Stimulated activated CD8-positive, alpha-beta memory T cell treated with anti-CD3 and anti-CD28 coated beads, Interleukin-12 subunit alpha, Interleukin-12 subunit beta, amount 100 ng/mL, for 24 hours (primary cell): ENCODE results near the gene BORCS6.
A peak's percentile ranks its signal among the peaks of the same experiment; 100 is the strongest.

Experiments used
- DNase-seq: peaks from one replicate; pipeline ENCODE4 v3.0.0-alpha.2; 2020; ENCODE audit errors: extremely low read depth

The BORCS6 gene

DNA sequence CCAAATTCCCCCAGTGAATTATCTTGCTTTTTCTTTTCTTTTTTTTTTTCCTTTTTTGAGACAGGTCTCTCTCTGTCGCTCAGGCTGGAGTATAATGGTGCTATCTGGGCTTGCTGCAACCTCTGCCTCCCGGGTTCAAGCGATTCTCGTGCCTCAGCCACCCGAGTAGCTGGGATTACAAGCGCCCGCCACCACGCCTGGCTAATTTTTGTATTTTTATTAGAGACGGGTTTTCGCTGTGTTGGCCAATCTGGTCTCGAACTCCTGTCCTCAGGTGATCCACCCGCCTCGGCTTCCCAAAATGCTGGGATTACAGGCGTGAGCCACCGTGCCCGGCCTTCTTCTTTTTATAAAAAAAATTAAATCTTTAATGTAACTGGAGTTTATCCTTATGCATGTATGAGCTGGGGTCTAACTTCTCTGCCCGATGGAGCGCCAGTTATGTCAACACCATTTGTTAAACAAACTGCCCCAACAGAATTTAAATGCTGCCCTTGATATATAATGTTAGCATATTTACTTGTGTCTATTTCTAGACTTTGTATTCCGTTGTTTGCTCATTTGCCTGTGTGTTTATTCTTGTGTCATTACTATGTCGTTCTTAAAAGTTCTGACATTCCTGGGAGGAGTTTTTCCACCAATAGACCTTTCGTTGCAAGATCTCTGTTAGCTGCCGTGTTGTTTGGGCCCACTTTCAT is 20.9 kb upstream of the BORCS6 start:
- DNase-seq: no peak

DNA sequence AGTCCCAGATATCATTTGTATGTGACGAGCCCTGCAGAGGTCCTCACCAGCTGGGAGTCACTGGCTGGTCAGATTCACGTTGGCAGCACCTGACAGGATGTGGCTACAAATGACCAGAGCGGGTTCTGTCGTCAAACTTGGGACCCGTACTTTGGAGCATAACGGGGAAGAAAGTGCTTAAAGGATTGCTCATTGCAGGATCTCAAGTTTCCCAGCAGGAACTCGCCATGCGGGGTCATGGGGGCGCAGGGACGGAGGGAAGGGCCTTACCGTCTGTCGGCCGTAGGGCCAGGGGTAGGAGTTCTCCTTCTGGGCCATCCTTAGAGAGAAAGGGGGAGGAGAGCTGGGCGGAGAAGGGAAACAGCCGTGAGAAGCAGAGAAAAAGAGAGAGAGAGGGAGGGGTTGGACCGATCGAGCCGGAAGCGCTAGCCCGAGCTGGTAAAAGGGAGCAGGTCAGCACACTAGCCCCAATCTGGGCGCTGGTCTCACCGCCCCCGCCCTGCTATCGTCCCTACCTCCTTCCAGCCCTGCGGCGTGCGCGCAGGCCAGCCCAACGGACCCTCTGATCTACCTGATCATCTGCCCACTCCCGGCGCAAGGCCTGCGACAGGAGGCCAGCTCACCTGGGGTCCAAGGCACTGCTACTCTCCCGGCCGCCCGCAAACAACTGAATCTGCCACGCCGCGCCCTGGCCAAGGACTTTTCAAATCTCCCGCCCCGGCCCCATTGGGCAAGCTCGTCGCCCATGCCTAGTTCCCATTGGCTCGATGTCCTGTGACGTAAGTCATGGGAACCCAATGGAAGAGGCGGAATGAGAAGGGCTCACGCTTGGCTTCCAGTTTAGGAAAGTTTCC is 20.2 kb upstream of the BORCS6 start, which contains the start of gene AURKB:
Gene AURKB, minus strand, starts transcription at position 669 of the 854 bp plus-strand sequence. Its CDS starts 351 bp downstream, at position 318.
- peak; percentile 84 for DNase-seq

DNA sequence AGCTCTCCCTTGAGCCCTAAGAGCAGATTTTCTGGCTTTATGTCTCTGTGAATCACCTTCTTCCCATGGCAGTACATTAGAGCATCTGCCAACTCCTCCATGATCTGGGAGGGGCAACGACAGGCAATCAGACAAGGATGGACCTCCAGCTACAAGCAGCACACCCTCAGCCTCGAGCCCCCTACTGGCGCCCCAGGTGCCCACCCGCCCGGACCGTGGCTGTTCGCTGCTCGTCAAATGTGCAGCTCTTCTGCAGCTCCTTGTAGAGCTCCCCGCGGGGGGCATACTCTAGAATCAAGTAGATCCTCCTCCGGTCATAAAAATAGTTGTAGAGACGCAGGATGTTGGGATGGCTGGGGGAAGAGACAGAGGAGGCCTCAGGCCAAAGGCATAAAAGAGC is 16.6 kb upstream of the BORCS6 start:
- no peak for DNase-seq

DNA sequence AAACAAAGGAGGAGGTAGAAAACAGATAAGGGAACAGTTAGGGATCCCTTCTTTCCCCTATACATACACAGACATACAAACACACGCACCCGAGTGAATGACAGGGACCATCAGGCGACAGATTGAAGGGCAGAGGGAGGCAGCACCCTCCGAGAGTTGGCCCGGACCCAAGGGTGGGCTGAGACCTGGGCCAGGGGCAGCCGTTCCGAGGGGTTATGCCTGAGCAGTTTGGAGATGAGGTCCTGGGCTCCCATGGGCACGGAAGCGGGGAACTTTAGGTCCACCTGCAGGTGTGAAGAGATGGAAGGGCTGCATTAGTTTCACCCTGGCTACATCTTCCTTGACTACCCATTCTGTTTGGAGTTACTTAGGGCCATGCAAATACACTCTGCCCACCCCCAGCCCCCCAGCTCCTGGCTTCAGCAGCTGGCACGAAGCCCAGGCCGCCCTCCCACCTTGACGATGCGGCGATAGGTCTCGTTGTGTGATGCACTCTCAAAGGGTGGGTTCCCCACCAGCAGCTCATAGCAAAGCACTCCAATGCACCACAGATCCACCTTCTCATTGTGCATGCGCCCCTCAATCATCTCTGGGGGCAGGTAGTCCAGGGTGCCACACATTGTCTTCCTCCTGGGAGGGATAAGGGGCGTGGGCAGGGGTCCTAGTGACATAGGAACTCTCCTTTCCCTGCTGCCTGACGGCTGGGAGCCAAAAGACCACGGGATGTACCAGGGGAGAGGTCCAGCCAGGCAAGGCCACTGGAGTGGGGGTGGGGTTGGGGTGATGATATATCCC is 15.0 kb upstream of the BORCS6 start:
- DNase-seq: no peak

DNA sequence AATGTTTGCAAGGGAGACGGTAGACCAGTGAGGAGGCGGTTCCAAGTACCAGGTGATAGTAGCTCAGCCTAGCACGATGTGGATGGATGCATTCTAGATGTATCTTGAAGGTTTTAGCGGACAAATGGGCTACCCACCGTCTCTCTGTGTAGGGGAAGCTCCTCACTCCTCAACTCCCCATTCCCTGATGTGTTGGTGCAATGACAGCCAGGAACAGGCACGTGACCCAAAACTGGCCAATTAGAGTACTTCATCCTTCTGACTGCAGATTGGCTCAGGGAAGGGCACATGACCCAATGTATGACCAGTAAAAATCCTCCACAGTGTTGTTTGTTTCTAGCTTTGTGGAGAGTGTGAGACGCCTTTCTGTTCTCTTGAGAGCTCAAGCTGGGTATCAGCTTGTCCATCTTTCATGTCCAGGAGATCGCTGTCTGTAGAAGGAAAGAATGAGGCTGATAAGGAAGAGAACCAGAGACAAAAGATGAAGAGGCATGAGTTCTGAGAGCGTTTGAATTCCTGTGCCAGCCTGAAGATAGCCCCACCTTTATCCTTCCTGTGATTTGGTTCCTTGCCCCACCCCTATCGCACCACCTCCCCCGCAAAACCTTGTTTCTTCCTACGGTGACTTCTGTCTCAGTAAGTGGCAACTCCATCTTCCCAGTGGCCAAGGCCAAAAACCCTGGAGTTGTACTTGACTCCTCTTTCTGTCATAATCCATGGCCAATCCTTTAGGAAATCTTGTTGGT is 2.3 kb upstream of the BORCS6 start:
- no peak for DNase-seq

DNA sequence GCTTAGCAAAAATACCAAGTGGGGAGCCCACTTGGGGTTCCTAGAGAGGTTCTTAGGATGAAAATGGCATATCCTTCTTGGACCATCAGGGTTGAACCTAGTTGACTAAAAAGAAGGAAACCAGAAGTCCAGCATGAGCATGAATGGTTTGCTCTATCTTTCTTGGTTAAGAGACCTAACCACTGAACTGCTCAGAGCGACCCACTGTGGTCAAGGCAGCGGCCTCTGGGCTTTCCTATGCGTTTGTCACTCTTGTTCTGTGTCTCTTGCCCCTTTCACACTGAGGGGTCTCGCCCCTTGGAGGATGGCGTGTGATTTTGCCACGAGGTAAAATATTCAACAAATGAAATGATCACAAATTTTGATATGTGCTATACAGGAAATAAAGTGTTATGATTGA is 526 bp upstream of the BORCS6 start:
- no peak for DNase-seq

DNA sequence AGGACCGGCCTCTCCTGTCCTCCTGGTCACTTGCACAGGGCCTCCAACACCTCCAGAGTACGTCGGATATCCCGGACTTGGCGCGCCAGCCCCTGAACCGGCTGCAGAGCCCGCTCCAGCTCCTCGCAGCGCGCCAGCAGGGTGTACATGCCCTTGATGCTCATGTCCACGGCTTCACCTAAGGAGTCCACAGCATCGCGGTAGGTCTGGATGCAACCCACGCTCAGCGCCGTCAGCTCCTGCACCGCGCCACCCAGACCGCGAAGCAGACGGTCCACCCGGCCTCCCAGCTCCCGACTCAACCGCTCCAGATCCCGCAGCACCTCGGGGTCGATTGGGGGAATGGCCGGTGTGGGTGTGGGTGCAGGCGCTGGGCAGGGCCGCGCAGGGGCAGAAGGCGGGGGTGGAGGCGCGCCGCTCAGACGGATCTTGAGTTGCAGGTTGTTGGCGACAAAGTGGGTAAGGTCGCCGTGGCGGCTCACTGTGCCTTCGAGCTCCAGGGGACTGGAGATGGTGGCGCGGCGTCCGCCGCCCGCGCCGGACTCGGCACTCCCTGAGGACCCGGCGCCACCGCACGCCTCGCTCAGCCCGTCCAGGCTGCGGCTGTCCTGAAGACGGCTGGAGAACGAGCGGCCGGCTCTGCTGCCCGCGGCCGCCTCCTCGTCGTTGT is 804 bp downstream of the BORCS6 start:
- DNase-seq: no peak

DNA sequence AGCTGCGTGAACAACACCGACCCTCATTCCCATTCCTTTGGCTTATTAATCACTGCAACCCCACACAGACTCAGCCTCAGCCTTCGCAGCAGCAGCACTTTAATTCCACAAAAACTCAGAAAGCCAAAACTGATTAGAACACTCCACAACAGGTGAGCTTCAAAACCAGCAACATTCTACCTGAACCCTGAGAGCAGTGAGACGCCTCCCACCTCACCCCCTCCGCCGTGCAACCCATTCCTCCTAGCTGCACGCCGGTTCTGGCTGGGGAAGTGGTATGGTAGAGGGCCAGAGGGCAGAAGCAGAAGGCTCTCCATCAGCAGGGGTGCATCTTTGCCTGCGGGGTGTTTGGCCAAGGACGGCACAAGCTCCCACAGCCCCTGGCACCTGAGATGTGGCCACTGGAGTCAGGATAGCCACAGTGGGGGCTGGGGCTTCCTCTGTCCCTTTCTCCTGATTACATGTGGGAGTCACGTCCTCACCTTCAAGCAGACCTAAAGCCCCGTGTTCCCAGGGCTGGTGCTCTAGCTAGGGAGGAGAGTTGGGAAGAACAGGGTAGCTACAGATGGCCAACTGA is 1.6 kb downstream of the BORCS6 start:
- no peak for DNase-seq

DNA sequence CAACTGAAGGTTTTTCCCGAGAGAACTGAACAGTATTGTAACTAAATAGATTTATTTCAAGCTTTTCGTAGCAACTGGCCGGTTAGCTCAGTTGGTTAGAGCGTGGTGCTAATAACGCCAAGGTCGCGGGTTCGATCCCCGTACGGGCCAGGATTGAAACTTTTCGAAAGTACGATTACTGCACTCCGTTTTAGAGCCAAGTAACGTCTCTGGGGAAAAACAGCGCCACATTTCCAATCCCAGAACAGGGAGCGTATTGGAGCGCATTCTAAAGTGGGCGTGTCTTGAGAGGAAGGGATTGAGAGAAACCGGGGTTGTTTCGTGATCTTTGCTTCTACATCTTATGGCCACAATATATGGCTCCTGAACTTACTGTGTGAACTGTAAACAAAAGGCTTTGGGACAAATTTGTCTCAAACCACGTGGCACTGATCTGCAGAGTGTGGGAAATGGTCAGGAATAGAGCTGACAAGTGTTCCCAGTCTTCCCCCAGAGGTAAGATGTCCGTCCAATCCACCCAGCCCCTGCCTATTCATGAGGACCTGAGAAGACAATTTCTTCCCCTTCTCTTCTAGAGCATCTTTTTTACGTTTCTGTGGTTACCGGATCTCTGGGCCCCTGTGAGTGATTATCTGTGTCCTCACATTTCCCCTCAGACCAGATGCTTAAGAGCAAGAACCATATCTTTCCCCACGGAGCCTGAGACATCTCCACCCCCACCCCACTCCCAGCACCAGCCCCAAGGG is 2.3 kb downstream of the BORCS6 start:
- peak; percentile 69 for DNase-seq

DNA sequence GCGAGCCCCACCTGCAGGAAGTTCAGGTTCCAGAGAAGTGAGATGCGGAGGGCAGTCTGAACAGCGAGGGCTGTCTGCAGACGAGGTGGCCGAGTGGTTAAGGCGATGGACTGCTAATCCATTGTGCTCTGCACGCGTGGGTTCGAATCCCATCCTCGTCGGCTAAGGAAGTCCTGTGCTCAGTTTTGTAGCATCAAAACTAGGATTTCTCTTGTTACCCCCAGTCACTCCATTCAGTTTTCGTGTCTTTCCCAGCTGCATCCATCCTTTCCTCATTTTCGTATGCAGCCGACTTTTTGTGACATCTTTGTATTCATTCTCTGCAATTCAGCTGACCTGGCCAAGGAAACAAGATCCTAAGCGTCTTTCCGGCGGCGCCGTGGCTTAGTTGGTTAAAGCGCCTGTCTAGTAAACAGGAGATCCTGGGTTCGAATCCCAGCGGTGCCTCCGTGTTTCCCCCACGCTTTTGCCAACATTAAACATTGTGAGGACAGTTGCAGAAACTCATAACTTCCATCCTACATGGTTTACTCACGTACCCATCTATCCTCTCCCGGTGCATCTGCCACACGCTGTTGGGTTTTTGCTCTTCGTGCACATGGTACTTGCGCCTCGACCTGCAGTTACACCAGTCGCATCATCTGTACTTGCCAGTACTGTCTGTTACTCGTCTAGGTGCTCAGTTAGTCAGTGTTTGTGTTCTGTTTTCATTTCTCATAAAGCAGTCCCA is 3.0 kb downstream of the BORCS6 start:
- DNase-seq: peak; percentile 75

DNA sequence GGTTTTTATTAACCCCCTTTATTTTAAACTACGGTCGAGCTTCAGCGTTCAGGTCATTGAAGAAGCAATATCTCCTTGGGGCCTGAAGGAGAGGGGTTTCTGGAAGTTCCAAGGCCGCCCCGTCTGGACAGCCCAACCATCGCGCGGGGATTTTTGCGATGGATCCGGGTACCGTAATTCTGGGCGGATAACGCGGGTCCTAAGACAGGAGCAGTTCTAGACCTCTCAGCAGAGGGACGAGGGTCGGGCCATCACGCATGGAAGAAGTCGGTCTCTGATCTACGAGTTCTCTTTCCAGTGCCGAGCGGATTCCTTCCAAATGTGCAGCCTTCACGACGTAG is 3.6 kb downstream of the BORCS6 start:
- DNase-seq: no peak

DNA sequence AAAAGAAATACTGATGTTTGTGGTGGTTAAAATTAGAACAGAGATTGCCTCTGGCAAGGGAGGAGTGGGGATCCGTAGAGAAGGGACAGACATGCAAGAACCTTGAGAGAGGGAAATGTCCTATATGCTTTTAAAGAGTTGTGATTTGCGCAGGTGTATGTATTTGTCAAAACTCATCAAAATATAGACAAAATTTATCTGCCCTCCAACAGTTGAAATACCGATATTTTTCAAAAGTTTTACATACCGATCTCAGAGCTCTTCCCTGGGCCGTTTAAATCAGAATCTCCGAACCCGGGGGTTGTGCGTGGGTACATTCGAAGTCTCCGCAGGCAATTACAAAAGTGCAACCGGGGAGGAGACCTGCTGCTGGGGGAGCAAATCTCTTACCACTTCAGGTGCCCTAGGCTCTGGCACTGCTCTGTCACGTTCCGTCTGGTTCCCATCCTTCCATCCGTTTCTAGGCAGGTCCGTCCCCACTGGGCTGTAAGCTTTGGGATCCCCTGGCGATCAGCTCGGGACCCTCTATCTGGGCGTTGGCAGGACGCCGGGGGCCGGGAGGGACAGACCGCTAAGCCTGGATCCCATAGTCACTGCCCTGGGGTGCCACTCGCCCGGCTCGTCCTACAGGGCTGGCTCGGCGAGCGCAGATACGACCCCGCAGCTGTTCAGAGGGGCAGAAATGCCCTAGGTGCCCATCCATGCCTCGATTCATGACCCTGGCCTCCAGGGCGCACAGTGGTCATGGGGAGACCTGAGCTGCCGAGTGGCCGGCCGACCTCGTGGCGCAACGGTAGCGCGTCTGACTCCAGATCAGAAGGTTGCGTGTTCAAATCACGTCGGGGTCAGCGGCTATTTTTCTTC is 4.2 kb downstream of the BORCS6 start:
- peak; percentile 75 for DNase-seq

DNA sequence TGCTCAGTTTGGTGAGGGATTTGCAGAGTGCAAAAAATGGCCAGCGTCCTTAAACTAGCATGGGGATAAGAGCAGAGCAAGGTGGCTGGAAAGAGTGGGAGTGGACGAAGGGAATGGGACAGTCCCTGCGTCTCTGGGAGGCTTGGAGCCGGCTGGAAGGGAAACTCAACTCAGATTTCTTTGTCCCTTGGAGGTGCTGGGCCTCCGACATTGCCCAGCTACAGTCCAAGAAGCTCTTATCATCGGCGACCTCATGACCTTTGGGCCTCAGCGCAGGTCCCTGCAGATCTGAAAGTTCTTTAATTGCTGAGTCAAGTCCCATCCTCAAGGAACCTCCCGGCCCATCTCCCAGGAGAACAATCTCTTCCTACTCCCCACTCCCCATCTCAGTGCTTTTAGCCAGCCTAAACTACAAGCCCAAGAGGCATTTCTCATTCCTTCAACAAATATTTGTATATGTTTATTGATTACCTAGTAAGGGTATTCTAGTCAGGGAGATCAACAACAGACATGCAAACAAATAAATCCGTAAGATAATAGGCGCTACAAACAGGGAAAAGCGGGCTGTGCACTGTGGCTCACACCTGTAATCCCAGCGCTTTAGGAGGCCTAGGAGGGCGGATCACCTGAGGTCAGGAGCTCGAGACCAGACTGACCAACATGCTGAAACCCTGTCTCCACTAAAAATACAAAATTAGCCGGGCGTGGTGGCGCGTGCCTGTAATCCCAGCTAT is 12.8 kb downstream of the BORCS6 start:
- DNase-seq: no peak

DNA sequence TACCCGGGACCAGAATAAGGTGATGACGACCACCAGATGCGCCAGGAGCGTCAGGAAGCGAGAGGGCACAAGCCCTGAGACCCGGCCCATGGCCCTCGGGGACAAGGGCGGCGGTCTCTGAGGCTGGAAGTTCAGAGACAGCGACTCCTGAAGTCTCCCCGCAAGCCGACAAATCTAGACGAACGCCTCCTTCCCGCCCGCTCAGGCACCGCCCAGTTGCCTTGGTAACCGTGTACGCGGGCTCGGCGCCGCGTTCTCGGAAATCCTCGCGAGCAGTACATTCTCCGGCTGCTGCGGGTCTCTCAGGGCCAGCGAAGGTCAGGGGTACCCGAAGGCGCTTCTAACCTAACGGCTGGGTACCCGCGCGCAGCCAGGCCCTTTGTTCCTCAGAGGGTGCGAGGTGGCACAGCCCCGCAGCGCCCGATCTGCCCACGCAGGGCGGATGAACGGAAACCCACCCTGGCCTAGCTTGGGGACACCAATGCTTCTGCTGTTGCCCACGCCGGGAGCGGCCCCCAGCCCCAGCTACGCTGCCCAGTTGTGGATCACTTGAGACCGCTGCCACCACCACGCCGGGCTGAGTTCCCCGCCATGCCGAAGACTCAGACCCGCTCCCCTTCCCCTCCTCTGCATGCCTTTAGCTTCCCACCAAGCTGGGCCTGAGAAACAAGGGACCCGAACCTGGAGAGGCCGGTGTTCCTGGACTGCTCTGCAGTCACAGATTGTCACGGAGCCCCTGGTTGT is 13.6 kb downstream of the BORCS6 start, which contains the start of gene TMEM107:
Gene TMEM107, minus strand, starts transcription at position 184 of the 744 bp plus-strand sequence. Its CDS starts 94 bp downstream, at position 90.
- DNase-seq: no peak

DNA sequence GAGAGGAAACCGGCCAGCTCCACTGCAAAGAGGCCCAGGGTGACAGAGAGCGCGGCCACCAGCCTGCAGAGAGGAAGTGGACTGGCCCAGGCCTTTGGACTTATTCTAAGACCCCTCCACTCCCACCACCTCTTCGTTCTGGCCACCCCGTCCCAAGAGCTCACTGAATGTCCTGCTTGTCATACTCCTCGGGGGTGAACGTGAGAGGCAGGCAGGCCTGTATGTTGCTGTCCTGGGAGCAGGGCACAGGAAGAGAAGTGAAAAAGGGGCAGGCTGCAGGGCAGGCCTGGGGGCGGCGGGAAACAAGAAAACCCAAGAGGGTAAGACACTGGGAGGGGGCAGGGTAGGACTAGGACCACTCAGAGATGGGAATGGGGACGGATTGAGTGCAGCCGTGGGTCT is 14.2 kb downstream of the BORCS6 start:
- no peak for DNase-seq

DNA sequence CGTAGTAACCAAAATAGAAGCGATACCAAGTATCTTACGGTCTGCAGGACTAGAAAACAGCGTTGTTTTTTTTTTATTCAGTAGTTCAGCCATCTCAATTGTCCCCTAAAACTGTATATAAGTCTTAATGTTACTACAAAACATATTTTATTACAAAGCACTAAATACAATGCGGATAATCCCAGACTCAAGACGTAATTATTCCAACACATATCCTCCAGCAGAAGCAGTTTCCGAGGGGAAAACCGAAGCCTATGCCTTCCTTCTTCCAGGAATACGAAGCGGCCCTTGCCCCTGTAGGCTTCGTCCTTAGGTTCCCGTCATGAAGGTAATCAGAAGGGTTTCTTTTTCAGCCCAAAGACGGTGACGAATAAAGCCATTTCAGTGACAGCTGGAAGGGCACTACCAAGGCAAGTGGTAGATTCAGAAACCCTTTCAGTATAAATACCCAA is 16.1 kb downstream of the BORCS6 start:
- no peak for DNase-seq
